OCI-LY3 (cell line): ENCODE results near the gene MTRF1.

Experiments
- H2AFZ ChIP-seq: fragments of 200-600, 300-600 bp; shearing (Covaris generic); 2 replicates; pipeline ENCODE4 v1.6.0; 2014; ENCODE audit warnings: antibody characterized with exemption, low read depth, low read length
- H3K27ac ChIP-seq: fragments of 200-600, 300-600 bp; sonication (generic); 2 replicates; pipeline ENCODE4 v1.5.1; 2014; ENCODE audit warnings: mild to moderate bottlenecking, low read length, moderate library complexity, mixed read lengths
- H3K27me3 ChIP-seq: fragments of 200-600, 300-600 bp; sonication (generic); 2 replicates; pipeline ENCODE4 v1.6.1; 2014; ENCODE audit warnings: low read depth, low read length, mixed read lengths
- H3K36me3 ChIP-seq: fragments of 200-600, 300-600 bp; sonication (generic); replicated peaks from 2 replicates; pipeline ENCODE3; 2014; ENCODE audit warnings: low read depth, low read length, mixed read lengths
- H3K4me1 ChIP-seq: fragments of 300-600, 200-600 bp; sonication (generic); 2 replicates; pipeline ENCODE4 v1.6.1; 2014; ENCODE audit warnings: low read length, mixed read lengths
- H3K4me2 ChIP-seq: fragments of 200-600, 300-600 bp; sonication (generic); 2 replicates; pipeline ENCODE4 v1.6.1; 2014; ENCODE audit warnings: low read length, mixed read lengths
- H3K4me3 ChIP-seq: fragments of 300-600, 200-600 bp; sonication (generic); 2 replicates; pipeline ENCODE4 v1.5.1; 2014; ENCODE audit warnings: antibody characterized with exemption, mild to moderate bottlenecking, low read length, moderate library complexity
- H3K79me2 ChIP-seq: fragments of 300-600, 200-600 bp; shearing (Covaris generic); 2 replicates; pipeline ENCODE4 v1.6.1; 2014; ENCODE audit warnings: mild to moderate bottlenecking, low read length, mixed read lengths
- H3K9ac ChIP-seq: fragments of 300-600, 200-600 bp; shearing (Covaris generic); 2 replicates; pipeline ENCODE4 v1.6.0; 2014; ENCODE audit warnings: mild to moderate bottlenecking, low read length, moderate library complexity
- H3K9me3 ChIP-seq: fragments of 200-600, 300-600 bp; shearing (Covaris generic); 2 replicates; pipeline ENCODE4 v1.6.1; 2014; ENCODE audit warnings: low read length, mixed read lengths; ENCODE audit not compliant: insufficient read depth
- H4K20me1 ChIP-seq: fragments of 200-600, 300-600 bp; sonication (generic); 2 replicates; pipeline ENCODE4 v1.6.1; 2016; ENCODE audit warnings: low read length, mixed read lengths; ENCODE audit not compliant: insufficient read depth
- CTCF ChIP-seq: fragments of 200-600, 300-600 bp; sonication (generic); IDR thresholded peaks from 2 replicates; pipeline ENCODE4 v1.5.1; 2014; ENCODE audit warnings: antibody characterized with exemption, low read length, low read depth
- EZH2phosphoT487 ChIP-seq: fragments of 200-600 bp; shearing (Covaris generic); IDR thresholded peaks from 2 replicates; pipeline ENCODE4 v1.6.1; 2018; ENCODE audit warnings: antibody characterized with exemption, mixed run types, low read depth

MTRF1 gene

GRCh38 chr13:41273831-41274441, 10.6 kb upstream of the MTRF1 start:
- TF ChIP-seq CTCF = no peak
- no peaks in the 10 kb centered on the region for H3K27me3 ChIP-seq
- H2AFZ ChIP-seq = no peak overlapping the region
- peaks cover 16% of the 10 kb centered on the region for H3K9me3 ChIP-seq
- no peak overlapping the region for H3K9ac ChIP-seq
- no peaks in the 10 kb centered on the region for H3K36me3 ChIP-seq
- no peak overlapping the region for H3K4me3 ChIP-seq
- H3K27ac ChIP-seq = no peak overlapping the region
- H3K4me2 ChIP-seq = no peak overlapping the region
- no peaks in the 10 kb centered on the region for H4K20me1 ChIP-seq
- no peaks in the 10 kb centered on the region for H3K79me2 ChIP-seq
- H3K4me1 ChIP-seq = no peaks in the 10 kb centered on the region

GRCh38 chr13:41271456-41272285, 8.3 kb upstream of the MTRF1 start:
- Histone ChIP-seq H3K9ac (no peak overlapping the region), H4K20me1 (no peaks in the 10 kb centered on the region), H3K27ac (no peak overlapping the region), H3K9me3 (peaks cover 31% of the 10 kb centered on the region), H3K4me2 (no peak overlapping the region), H3K4me1 (no peaks in the 10 kb centered on the region), H3K36me3 (no peaks in the 10 kb centered on the region), H2AFZ (peak overlapping the region; percentile 46; the same call in 1 of the 2 replicates), H3K79me2 (no peaks in the 10 kb centered on the region), H3K27me3 (no peaks in the 10 kb centered on the region), H3K4me3 (no peak overlapping the region)
- no peak for TF ChIP-seq EZH2phosphoT487
- TF ChIP-seq CTCF = no peak

GRCh38 chr13:41268764-41269163, 5.4 kb upstream of the MTRF1 start:
- no peaks in the 10 kb centered on the region for H3K79me2 ChIP-seq
- H3K27ac ChIP-seq = no peak overlapping the region
- no peak overlapping the region for H2AFZ ChIP-seq
- peaks cover 5% of the 10 kb centered on the region; the same call in 1 of the 2 replicates for H3K4me1 ChIP-seq
- no peaks in the 10 kb centered on the region for H3K36me3 ChIP-seq
- TF ChIP-seq EZH2phosphoT487 (no peak), CTCF (no peak)
- no peaks in the 10 kb centered on the region for H3K27me3 ChIP-seq
- H4K20me1 ChIP-seq = no peaks in the 10 kb centered on the region
- no peak overlapping the region for H3K9ac ChIP-seq
- no peak overlapping the region for H3K4me2 ChIP-seq
- H3K4me3 ChIP-seq = no peak overlapping the region
- peaks cover 33% of the 10 kb centered on the region for H3K9me3 ChIP-seq

GRCh38 chr13:41267106-41267505, 3.7 kb upstream of the MTRF1 start:
- Histone ChIP-seq H3K27me3 (no peaks in the 10 kb centered on the region), H3K27ac (no peak overlapping the region), H3K4me3 (no peak overlapping the region), H3K36me3 (no peaks in the 10 kb centered on the region), H3K79me2 (peaks cover 6% of the 10 kb centered on the region), H3K9ac (no peak overlapping the region), H3K9me3 (peaks cover 33% of the 10 kb centered on the region), H3K4me2 (no peak overlapping the region), H3K4me1 (peaks cover 12% of the 10 kb centered on the region; the same call in 1 of the 2 replicates), H2AFZ (no peak overlapping the region), H4K20me1 (no peaks in the 10 kb centered on the region)
- no peak for TF ChIP-seq CTCF
- TF ChIP-seq EZH2phosphoT487 = no peak
